HepG2 (cell line): ENCODE measurements around the gene MAP1LC3B. TPM values are rescaled to one million over a fixed set of nuclear protein-coding genes. Genes with fewer than 3 reads are reported as not detected.

ENCODE experiments used
- ATAC-seq: fragments of 200-7000 bp; cut with Tn5 transposase; 3 replicates; pipeline ENCODE4 v1.9.1; 2020; ENCODE audit warnings: mild to moderate bottlenecking, moderate library complexity
- BruUV-seq: library from RNA; stranded (reverse); fragments of 400-500 nt; replicated peaks from 2 replicates; lab custom pipeline; 2021; lab: Mats Ljungman, UMichigan
- CTCF ChIA-PET: fragments of 300-600 bp; formaldehyde crosslinking; extraction: SDS; loops from one replicate; lab custom pipeline; 2021; ENCODE audit warnings: low total read pairs, inconsistent platforms, low intra/inter-chr PET ratio; lab: Yijun Ruan, JAX
- POLR2A ChIA-PET: fragments of 350-600 bp; sonication (Branson Sonifier 250); formaldehyde crosslinking; loops from one replicate; lab custom pipeline; 2020; ENCODE audit warnings: antibody characterized with exemption, inconsistent platforms; lab: Yijun Ruan, JAX
- DNase-seq: peaks from one replicate; pipeline ENCODE4 v3.0.0-alpha.2; 2015; ENCODE audit warnings: low spot score
- FAIRE-seq: peaks from 3 replicates; lab custom pipeline; 2011; peaks lifted over from hg19 to GRCh38; lab: Jason Lieb, UNC
- H2AFZ ChIP-seq: one replicate; pipeline ENCODE4 v1.6.1; 2011; ENCODE audit warnings: low read length, inconsistent platforms
- H3K27ac ChIP-seq: fragments of 300-600 bp; 3 replicates; pipeline ENCODE4 v1.8.0; 2011; ENCODE audit warnings: mixed run types, mild to moderate bottlenecking, mixed read lengths, low read length, inconsistent platforms; ENCODE audit not compliant: insufficient read depth; ENCODE audit errors: extremely low read length
- H3K27me3 ChIP-seq, 2 experiments: fragments of 200-600 bp in 1 of 2; 2 replicates in 1 of 2; 3 replicates in 1 of 2; pipeline versions ENCODE4 v1.6.0 to v1.8.0; 2011; ENCODE audit warnings: low read length in 2 of 2, mild to moderate bottlenecking in 2 of 2, moderate library complexity in 2 of 2, inconsistent platforms in 1 of 2; ENCODE audit not compliant: insufficient read depth in 2 of 2, control insufficient read depth in 1 of 2
- H3K36me3 ChIP-seq, 2 experiments: fragments of 200-600 bp in 1 of 2; replicated peaks in 1 of 2; 2 replicates in 1 of 2; 3 replicates in 1 of 2; pipeline versions ENCODE4 v1.5.1 to v1.8.0; 2011; ENCODE audit warnings: low read length in 2 of 2, inconsistent platforms in 1 of 2; ENCODE audit not compliant: insufficient read depth in 2 of 2, control insufficient read depth in 1 of 2
- H3K4me1 ChIP-seq: 2 replicates; pipeline ENCODE4 v1.5.1; 2012; ENCODE audit warnings: low read length, inconsistent platforms; ENCODE audit not compliant: insufficient read depth
- H3K4me2 ChIP-seq: 2 replicates; pipeline ENCODE4 v1.6.0; 2011; ENCODE audit warnings: low read depth, low read length, inconsistent platforms
- H3K4me3 ChIP-seq, 3 experiments: fragments of 200-600 bp in 1 of 3; sonication (generic), shearing (Covaris generic) in 1 of 3; replicated peaks in 1 of 3; 2 replicates each; pipeline ENCODE4 v1.5.1; 2011 to 2016; ENCODE audit warnings: low read length in 3 of 3, inconsistent platforms in 2 of 3, low read depth in 2 of 3, mild to moderate bottlenecking in 2 of 3, control low read depth in 1 of 3, mixed read lengths in 1 of 3; ENCODE audit not compliant: insufficient read depth in 1 of 3
- H3K79me2 ChIP-seq: one replicate; pipeline ENCODE4 v1.6.1; 2011; ENCODE audit warnings: low read length, inconsistent platforms; ENCODE audit not compliant: insufficient read depth
- H3K9ac ChIP-seq: 2 replicates; pipeline ENCODE4 v1.6.0; 2011; ENCODE audit warnings: mild to moderate bottlenecking, low read depth, low read length, inconsistent platforms; ENCODE audit not compliant: insufficient read depth
- H3K9me3 ChIP-seq: 2 replicates; pipeline ENCODE4 v1.5.1; 2012; ENCODE audit warnings: mild to moderate bottlenecking, low read length
- H4K20me1 ChIP-seq: 2 replicates; pipeline ENCODE4 v1.6.0; 2011; ENCODE audit warnings: inconsistent platforms, mild to moderate bottlenecking, low read length, moderate library complexity; ENCODE audit not compliant: insufficient read depth
- AGO2 ChIP-seq: fragments of 200-400 bp; formaldehyde crosslinking; optimal IDR thresholded peaks from 2 replicates; pipeline ENCODE3; 2017; ENCODE audit warnings: mild to moderate bottlenecking, low read depth, low read length, moderate library complexity
- CHD4 ChIP-seq: fragments of 200-600 bp; sonication (generic); IDR thresholded peaks from 2 replicates; pipeline ENCODE4 v1.7.0; 2017; ENCODE audit warnings: mild to moderate bottlenecking, low read length, borderline replicate concordance
- ERF ChIP-seq: IDR thresholded peaks from 2 replicates; pipeline ENCODE4 v1.6.1; 2018; ENCODE audit warnings: missing biosample characterization, missing genetic modification reagents
- HMGA1 ChIP-seq: sonication (generic); formaldehyde crosslinking; conservative IDR thresholded peaks from 2 replicates; pipeline ENCODE4 v1.4.0; 2020; ENCODE audit warnings: missing genetic modification reagents
- POLR2A ChIP-seq, 2 experiments: IDR thresholded peaks; 2 replicates each; pipeline ENCODE4 v1.6.1; 2011; ENCODE audit warnings: low read depth in 2 of 2, low read length in 2 of 2, mild to moderate bottlenecking in 1 of 2, moderate library complexity in 1 of 2; ENCODE audit not compliant: insufficient read depth in 1 of 2
- RCOR2 ChIP-seq: IDR thresholded peaks from 2 replicates; pipeline ENCODE4 v1.6.1; 2016; ENCODE audit warnings: missing biosample characterization, missing genetic modification reagents
- REST ChIP-seq, 2 experiments: IDR thresholded peaks; 2 replicates each; pipeline ENCODE4 v1.6.1; 2011 to 2012; ENCODE audit warnings: low read length in 2 of 2, borderline replicate concordance in 1 of 2, low read depth in 1 of 2, mild to moderate bottlenecking in 1 of 2, moderate library complexity in 1 of 2
- SOX13 ChIP-seq, 3 experiments: fragments of 450-650 bp in 1 of 3; sonication (generic) in 1 of 3; formaldehyde crosslinking in 1 of 3; IDR thresholded peaks in 2 of 3; conservative IDR thresholded peaks in 1 of 3; 2 replicates each; pipeline versions ENCODE4 v1.5.0 to v1.6.1; 2016 to 2020; ENCODE audit warnings: antibody characterized with exemption in 1 of 3, mild to moderate bottlenecking in 1 of 3, missing compliant biosample characterization in 1 of 3, missing genetic modification reagents in 1 of 3, moderate library complexity in 1 of 3
- TGIF2 ChIP-seq: IDR thresholded peaks from 2 replicates; pipeline ENCODE4 v1.6.1; 2016; ENCODE audit warnings: control low read depth, missing compliant biosample characterization
- ZBTB42 ChIP-seq: sonication (generic); formaldehyde crosslinking; IDR thresholded peaks from 2 replicates; pipeline ENCODE4 v1.5.0; 2020; ENCODE audit warnings: mild to moderate bottlenecking, missing genetic modification reagents
- ZBTB43 ChIP-seq: sonication (generic); formaldehyde crosslinking; conservative IDR thresholded peaks from 2 replicates; pipeline ENCODE4 v1.4.0; 2020; ENCODE audit warnings: missing genetic modification reagents
- ZNF451 ChIP-seq: sonication (generic); formaldehyde crosslinking; IDR thresholded peaks from 2 replicates; pipeline ENCODE4 v1.5.0; 2020; ENCODE audit warnings: mild to moderate bottlenecking, missing genetic modification reagents
- ZNF792 ChIP-seq: IDR thresholded peaks from 2 replicates; pipeline ENCODE4 v1.6.1; 2016
- WGBS: methylation state at CpG from one replicate; pipeline ENCODE4 v1.1.6; 2017; ENCODE audit warnings: low lambda C conversion rate; 5-methylcytosine and 5-hydroxymethylcytosine counted together
- in situ Hi-C: cut with HindIII; loops from 2 replicates; pipeline ENCODE4 v1.10.0; 2017; ENCODE audit warnings: low pct_unique_long_range_greater_than_20kb; ENCODE audit not compliant: extremely low pct_ligation_motif_present
- intact Hi-C: fragments of 100-400 bp; cut with micrococcal nuclease; formaldehyde crosslinking; loops from one replicate; pipeline ENCODE4 v1.10.0; 2022; ENCODE audit not compliant: unreplicated experiment
- polyA plus RNA-seq, 8 experiments: library from polyadenylated mRNA; depleted of rRNA in 3 of 8; stranded (reverse) in 7 of 8; unstranded in 1 of 8; fragments of >200 nt; fragmentation: Illumina TruSeq in 4 of 8; extraction: Trizol in 4 of 8; gene quantifications; 2 replicates each; pipeline versions ENCODE4 v1.2.1 to v1.2.3, GENCODE V29; 2011 to 2016; ENCODE audit warnings: low read depth in 4 of 8, missing spikeins in 1 of 8, mixed read lengths in 1 of 8; ENCODE audit not compliant: insufficient read depth in 1 of 8
- total RNA-seq, 5 experiments: library from RNA; depleted of rRNA; stranded (reverse); fragments of >200 nt; fragmentation: Illumina TruSeq; extraction: Trizol; gene quantifications; 2 replicates each; pipeline ENCODE4 v1.2.3, GENCODE V29; 2016; ENCODE audit warnings: low read depth in 1 of 5
- TF ChIP-seq, protein P1 (sequence below): sonication (generic); formaldehyde crosslinking; IDR thresholded peaks from 2 replicates; pipeline ENCODE4 v1.5.0; 2020; ENCODE audit warnings: missing genetic modification reagents, mild to moderate bottlenecking, borderline replicate concordance
- TF ChIP-seq, protein P2 (sequence below): sonication (generic); formaldehyde crosslinking; IDR thresholded peaks from 2 replicates; pipeline ENCODE4 v1.4.0; 2020; ENCODE audit warnings: missing genetic modification reagents, mild to moderate bottlenecking, borderline replicate concordance

The MAP1LC3B gene
- total and polyA plus RNA-seq, 2 of the 13 experiments (the other 11 are each of a cell fraction or from before 2014, with no cell fraction given), result 15.7 to 37.4 TPM

DNA sequence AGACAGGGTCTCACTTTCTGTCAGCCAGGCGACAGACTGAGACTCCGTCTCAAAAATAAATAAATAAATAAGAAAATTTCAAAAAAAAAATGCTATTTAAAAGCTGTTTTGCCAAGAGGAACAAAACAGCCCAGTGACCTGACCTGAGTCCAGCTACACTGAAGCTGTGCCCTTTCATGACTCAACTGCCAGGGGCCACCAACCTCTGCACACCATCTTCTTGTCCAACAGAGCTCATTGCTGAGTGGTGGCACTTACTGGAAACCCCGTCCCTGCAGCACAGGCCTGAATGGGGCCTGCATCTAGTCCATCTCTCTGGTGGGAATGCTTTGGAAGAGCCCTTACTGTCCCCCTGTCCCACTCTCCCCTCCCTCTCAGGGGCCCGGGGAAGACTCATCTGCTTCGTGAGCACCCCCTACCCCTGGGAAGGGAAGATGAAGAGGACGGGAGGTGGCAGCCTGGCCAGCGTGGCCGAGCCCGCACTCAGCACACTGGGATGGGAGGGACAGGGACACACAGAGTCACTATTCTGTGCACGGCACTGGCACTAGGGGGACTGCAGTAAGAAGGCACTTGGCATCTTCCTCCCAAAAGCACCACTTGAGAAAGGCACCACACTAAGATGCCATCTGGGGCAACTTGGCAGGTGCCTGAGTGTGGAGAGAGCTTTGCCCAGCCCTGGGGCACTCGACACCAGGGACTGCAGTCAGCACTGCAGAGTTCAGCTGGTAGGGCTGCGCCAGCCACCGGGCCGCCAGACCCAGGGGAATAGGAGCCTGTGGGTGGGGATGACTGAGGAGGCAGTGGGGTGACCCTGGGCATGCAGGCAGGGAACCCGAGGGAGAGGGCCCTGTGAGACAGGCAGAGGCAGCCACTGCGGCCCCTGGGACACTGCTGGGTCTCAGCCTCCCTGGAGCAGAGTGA, 22.1 kb upstream of the MAP1LC3B start:
- FAIRE-seq (no peak), ATAC-seq (peak; percentile 22), DNase-seq (no peak)
- Histone ChIP-seq H3K4me1 (peaks cover 86% of the 10 kb centered on the region), H3K27me3 (no peaks in the 10 kb centered on the region), H3K9ac (no peak overlapping the region), H2AFZ (no peak overlapping the region), H3K79me2 (peaks cover 98% of the 10 kb centered on the region), H4K20me1 (peaks cover 99% of the 10 kb centered on the region), H3K9me3 (no peaks in the 10 kb centered on the region), H3K4me2 (no peak overlapping the region), H3K4me3 (no peak overlapping the region), H3K27ac (no peak overlapping the region), H3K36me3 (peaks cover 40 to 87% of the 10 kb centered on the region in 2 experiments)
- POLR2A ChIA-PET, result interaction anchor here (0.8 to 18.0 kb wide), 5 partner anchors 8 to 24 kb away, joined by 3 to 265 read pairs (median 3); partner anchors contain the start of gene FBXO31
- WGBS, result 93% methylated on average over 15 of the region's 16 CpGs
- CTCF ChIA-PET, result no interaction called here
- BruUV-seq, result no TSS peak
- in situ Hi-C loops (no loop called here), intact Hi-C loops (loop anchor here (2.0 kb wide), 1 partner anchor 15 kb away; no protein-coding TSS in a partner anchor)
- no peak for TF ChIP-seq ZNF792 (CRISPR knock-in tag)
- peak; percentile 91 for TF ChIP-seq AGO2
- TF ChIP-seq ERF, result no peak
- 0 out of 4 replicates have a peak, but pooled peaks of 1 of the 2 experiments have one; percentile 25 for TF ChIP-seq POLR2A (IDR thresholded peaks at IDR 0.05; ENCODE audit: insufficient read depth in 1 of 2, low read depth in 2 of 2, low read length in 2 of 2)
- TF ChIP-seq REST (IDR thresholded peaks at IDR 0.05; ENCODE audit: borderline replicate concordance in 1 of 2, low read depth in 1 of 2, low read length in 2 of 2), result no peak
- no peak for TF ChIP-seq HMGA1 (CRISPR knock-in tag)
- TF ChIP-seq TGIF2, result no peak
- TF ChIP-seq CHD4, result no peak
- TF ChIP-seq, protein P1, sequence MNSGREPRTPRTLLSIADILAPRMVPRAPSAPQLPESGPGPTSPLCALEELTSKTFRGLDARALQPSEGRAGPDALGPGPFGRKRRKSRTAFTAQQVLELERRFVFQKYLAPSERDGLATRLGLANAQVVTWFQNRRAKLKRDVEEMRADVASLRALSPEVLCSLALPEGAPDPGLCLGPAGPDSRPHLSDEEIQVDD, result 0 out of 2 replicates have a peak, but pooled peaks have one; percentile 46
- TF ChIP-seq ZBTB42 (CRISPR knock-in tag), result no peak
- no peak for TF ChIP-seq ZNF451 (CRISPR knock-in tag)
- TF ChIP-seq RCOR2 (CRISPR knock-in tag), result no peak
- TF ChIP-seq ZBTB43 (CRISPR knock-in tag), result no peak
- no peak for TF ChIP-seq SOX13 (IDR thresholded peaks at IDR 0.05)
- TF ChIP-seq SOX13 (CRISPR knock-in tag; conservative IDR thresholded peaks at IDR 0.05 in 1 of 2, IDR thresholded peaks at IDR 0.05 in 1 of 2), result no peak
- TF ChIP-seq, protein P2, sequence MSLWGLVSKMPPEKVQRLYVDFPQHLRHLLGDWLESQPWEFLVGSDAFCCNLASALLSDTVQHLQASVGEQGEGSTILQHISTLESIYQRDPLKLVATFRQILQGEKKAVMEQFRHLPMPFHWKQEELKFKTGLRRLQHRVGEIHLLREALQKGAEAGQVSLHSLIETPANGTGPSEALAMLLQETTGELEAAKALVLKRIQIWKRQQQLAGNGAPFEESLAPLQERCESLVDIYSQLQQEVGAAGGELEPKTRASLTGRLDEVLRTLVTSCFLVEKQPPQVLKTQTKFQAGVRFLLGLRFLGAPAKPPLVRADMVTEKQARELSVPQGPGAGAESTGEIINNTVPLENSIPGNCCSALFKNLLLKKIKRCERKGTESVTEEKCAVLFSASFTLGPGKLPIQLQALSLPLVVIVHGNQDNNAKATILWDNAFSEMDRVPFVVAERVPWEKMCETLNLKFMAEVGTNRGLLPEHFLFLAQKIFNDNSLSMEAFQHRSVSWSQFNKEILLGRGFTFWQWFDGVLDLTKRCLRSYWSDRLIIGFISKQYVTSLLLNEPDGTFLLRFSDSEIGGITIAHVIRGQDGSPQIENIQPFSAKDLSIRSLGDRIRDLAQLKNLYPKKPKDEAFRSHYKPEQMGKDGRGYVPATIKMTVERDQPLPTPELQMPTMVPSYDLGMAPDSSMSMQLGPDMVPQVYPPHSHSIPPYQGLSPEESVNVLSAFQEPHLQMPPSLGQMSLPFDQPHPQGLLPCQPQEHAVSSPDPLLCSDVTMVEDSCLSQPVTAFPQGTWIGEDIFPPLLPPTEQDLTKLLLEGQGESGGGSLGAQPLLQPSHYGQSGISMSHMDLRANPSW (CRISPR knock-in tag), result no peak
